Renal pelvis (tissue), 3 donors: ENCODE measurements around the gene HNRNPAB. TPM values are rescaled to one million over a fixed set of nuclear protein-coding genes. Genes with fewer than 3 reads are reported as not detected.

ENCODE experiments used
- polyA plus RNA-seq, 3 donors: library from polyadenylated mRNA; unstranded; fragments of 120-200 nt; gene quantifications; one replicate each; pipeline ENCODE4 v1.2.1, GENCODE V29; 2013; ENCODE audit not compliant: insufficient read length in 3 of 3

HNRNPAB gene
- polyA plus RNA-seq, 3 donors, result 139 to 169 (median 148) TPM

Other genes starting within 250 kb of the HNRNPAB start
- gene PROP1, start 208.3 kb upstream of the HNRNPAB start, polyA plus RNA-seq, result under 1 TPM in 1 of 3 donors, not detected in 2; 0.12 TPM
- gene N4BP3, start 91.0 kb upstream of the HNRNPAB start, polyA plus RNA-seq, result 1 to 10 TPM; 4.9 to 5.6 (median 5.0) TPM
- 10 to 100 TPM; 34.2 to 39.6 (median 36.4) TPM for gene RMND5B, start 73.5 kb upstream of the HNRNPAB start, polyA plus RNA-seq
- gene NHP2, start 50.6 kb upstream of the HNRNPAB start, polyA plus RNA-seq, result 100 to 1,000 TPM; 110 to 131 (median 120) TPM
- not detected for gene GMCL2, start 17.2 kb upstream of the HNRNPAB start, polyA plus RNA-seq
- 100 to 1,000 TPM in 2 of 3 donors, 10 to 100 TPM in 1; 62.8 to 140 (median 124) TPM for gene PHYKPL, start 28.3 kb downstream of the HNRNPAB start, polyA plus RNA-seq